ENCODE measurements around the gene CFAP99.

CFAP99 gene

GRCh38 chr4:2441393-2442174, 22.8 kb downstream of the CFAP99 start:
- peak; percentile 85 for TF ChIP-seq CTCF (IDR thresholded peaks at IDR 0.05; ENCODE audit: low read depth, low read length)
- no peak overlapping the region for H3K4me3 ChIP-seq (ENCODE audit: low read depth, low read length)

- no peak overlapping the region for H3K4me3 ChIP-seq (ENCODE audit: low read depth, low read length)
- no peak for TF ChIP-seq CTCF (IDR thresholded peaks at IDR 0.05; ENCODE audit: low read depth, low read length)
These were observed 23.6 kb downstream of the CFAP99 start for GRCh38 chr4:2442175-2442993.

- no peak for TF ChIP-seq CTCF (IDR thresholded peaks at IDR 0.05; ENCODE audit: low read depth, low read length)
These were observed 24.4 kb downstream of the CFAP99 start for GRCh38 chr4:2443061-2443730.

GRCh38 chr4:2443956-2444740, 25.4 kb downstream of the CFAP99 start:
- H3K4me3 ChIP-seq (ENCODE audit: low read depth, low read length): no peak overlapping the region
- no peak for TF ChIP-seq CTCF (IDR thresholded peaks at IDR 0.05; ENCODE audit: low read depth, low read length)

More at GRCh38 chr4:2443061-2443730, 24.4 kb downstream of the CFAP99 start:
- no peak overlapping the region for H3K4me3 ChIP-seq (ENCODE audit: low read depth, low read length)

GRCh38 chr4:2445130-2445529, 26.4 kb downstream of the CFAP99 start:
- no peak overlapping the region for H3K4me3 ChIP-seq (ENCODE audit: low read depth, low read length)
- no peak for TF ChIP-seq CTCF (IDR thresholded peaks at IDR 0.05; ENCODE audit: low read depth, low read length)

- TF ChIP-seq CTCF (IDR thresholded peaks at IDR 0.05; ENCODE audit: low read depth, low read length): no peak
These were observed 26.8 kb downstream of the CFAP99 start for GRCh38 chr4:2445571-2445970.

More at GRCh38 chr4:2445571-2445970, 26.8 kb downstream of the CFAP99 start:
- H3K4me3 ChIP-seq (ENCODE audit: low read depth, low read length): no peak overlapping the region
